Testis (tissue), 3 donors: ENCODE data around the gene SC5D. TPM values are rescaled to one million over a fixed set of nuclear protein-coding genes. Genes with fewer than 3 reads are reported as not detected.

Source experiments
- DNase-seq: peaks from one replicate; pipeline ENCODE4 v3.0.0-alpha.2; 2019
- H3K27ac ChIP-seq, 2 donors: fragments of 200-600 bp; sonication (generic); one replicate each; pipeline ENCODE4 v1.5.1; 2019
- H3K27me3 ChIP-seq: fragments of 200-600 bp; sonication (generic); one replicate; pipeline ENCODE4 v1.5.1; 2019
- H3K36me3 ChIP-seq: fragments of 200-600 bp; sonication (generic); one replicate; pipeline ENCODE4 v1.5.1; 2017; ENCODE audit warnings: low read depth; ENCODE audit errors: missing control alignments
- H3K4me1 ChIP-seq: fragments of 200-600 bp; sonication (generic); one replicate; pipeline ENCODE4 v1.5.1; 2019
- H3K4me3 ChIP-seq, 2 donors: fragments of 200-600 bp; sonication (generic); one replicate each; pipeline ENCODE4 v1.5.1; 2017 to 2019
- H3K9me3 ChIP-seq: fragments of 200-600 bp; sonication (generic); one replicate; pipeline ENCODE4 v1.5.1; 2017
- CTCF ChIP-seq, 3 experiments: fragments of 450-650 bp in 2 of 3; fragments of 200-600 bp in 1 of 3; sonication (generic) in 1 of 3; IDR thresholded peaks; one replicate each; pipeline ENCODE4 v1.5.1; 2016 to 2019; ENCODE audit warnings: antibody characterized with exemption in 3 of 3, mild to moderate bottlenecking in 2 of 3, moderate library complexity in 1 of 3
- POLR2A ChIP-seq: fragments of 450-650 bp; IDR thresholded peaks from one replicate; pipeline ENCODE4 v1.6.1; 2017; ENCODE audit warnings: antibody characterized with exemption, mild to moderate bottlenecking, moderate library complexity
- WGBS, 2 donors: methylation state at CpG; one replicate each; pipeline ENCODE4 v1.1.5; 2018; 5-methylcytosine and 5-hydroxymethylcytosine counted together
- intact Hi-C: fragments of 100-400 bp; cut with DNase I; formaldehyde crosslinking; loops from one replicate; pipeline ENCODE4 v1.15.1; 2023; ENCODE audit warnings: low total_unique reads
- polyA plus RNA-seq: library from polyadenylated mRNA; stranded (reverse); fragments of 350-450 nt; fragmentation: Illumina TruSeq; extraction: RNeasy Lipid Tissue Mini Kit (QIAGEN cat#74804); gene quantifications from one replicate; pipeline ENCODE4 v1.2.3, GENCODE V29; 2014; ENCODE audit warnings: low read depth, low replicate concordance; ENCODE audit not compliant: insufficient read depth
- total RNA-seq, 2 donors: library from RNA; depleted of rRNA; stranded (reverse); fragments of >200 nt; gene quantifications; one replicate each; pipeline ENCODE4 v1.2.3, GENCODE V29; 2016

SC5D gene
- total and polyA plus RNA-seq, 3 donors from 2014 or later = 34.6 to 46.4 (median 41.3) TPM

GRCh38 chr11:121356357-121356756 lies 63.8 kb downstream of the SC5D start:
- Histone ChIP-seq H3K9me3 (no peaks in the 10 kb centered on the region), H3K4me3 (no peak overlapping the region), H3K27ac (no peak overlapping the region), H3K27me3 (no peaks in the 10 kb centered on the region), H3K4me1 (peaks cover 5% of the 10 kb centered on the region), H3K36me3 (no peaks in the 10 kb centered on the region)
- DNase-seq = no peak
- TF ChIP-seq POLR2A (no peak), CTCF (IDR thresholded peaks at IDR 0.05) (no peak)
- intact Hi-C loops = no loop called here
- WGBS, 2 donors = 88 to 90% methylated on average over 3 of the region's 3 CpGs

Other genes starting within 250 kb of the SC5D start
- 1 to 10 TPM; 3.1 to 4.6 TPM for gene TECTA, start 191.5 kb upstream of the SC5D start, total RNA-seq
- 2.5 TPM for gene TECTA, start 191.5 kb upstream of the SC5D start, polyA plus RNA-seq
- gene SORL1, start 159.5 kb downstream of the SC5D start, total RNA-seq = 10 to 100 TPM; 21.8 to 30.0 TPM
- gene SORL1, start 159.5 kb downstream of the SC5D start, polyA plus RNA-seq = 14.7 TPM